ENCODE data around the gene C2orf76. TPM values are rescaled to one million over a fixed set of nuclear protein-coding genes. Genes with fewer than 3 reads are reported as not detected.

The C2orf76 gene
- total RNA-seq, 1 experiment from 2014 or later = 10.2 TPM

DNA sequence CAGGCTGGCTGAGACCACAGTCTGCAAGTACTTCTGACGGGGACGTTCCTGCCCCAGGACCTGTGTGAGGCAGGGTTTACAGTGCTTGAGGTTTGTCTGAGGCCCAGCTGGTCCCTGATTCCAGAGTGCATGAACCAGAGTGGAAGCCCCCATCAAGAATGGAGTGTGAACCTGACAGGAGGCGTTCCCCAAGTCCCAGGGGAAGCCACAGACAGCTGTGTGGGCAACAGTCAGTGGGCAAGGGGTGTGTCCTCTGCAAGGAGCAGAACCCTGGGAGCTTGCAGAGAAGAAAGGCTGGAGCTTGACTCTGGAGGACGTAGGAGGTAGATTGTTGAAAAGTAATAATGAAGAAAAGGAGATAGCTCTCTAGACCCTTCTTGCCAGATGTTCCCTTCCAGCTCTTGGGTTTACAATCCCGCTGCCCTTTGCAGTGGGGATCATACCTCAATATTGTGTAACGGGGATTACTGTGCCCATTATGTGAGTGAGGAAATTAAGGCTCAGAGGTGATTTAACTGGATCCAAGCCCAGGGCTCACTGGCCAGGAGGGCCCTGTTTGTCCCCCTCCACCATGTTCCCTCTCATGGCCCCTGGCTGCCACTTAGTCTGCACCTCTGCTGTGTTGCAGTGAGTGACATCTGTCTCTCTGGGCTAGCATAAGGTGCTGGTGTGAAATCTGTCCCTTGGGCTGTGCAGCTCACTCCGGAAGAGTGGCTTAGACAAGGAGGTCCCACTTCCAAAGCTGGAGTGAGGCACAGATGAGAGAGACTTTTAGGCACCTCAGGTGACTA lies 6.3 kb upstream of the C2orf76 start:
- Histone ChIP-seq H3K9me3 (ENCODE audit: low read length) (no peaks in the 10 kb centered on the region), H3K36me3 (ENCODE audit: low read depth, low read length) (peaks cover 52% of the 10 kb centered on the region), H3K9me2 (replicated peaks; ENCODE audit: low read length) (no peaks in the 10 kb centered on the region), H3K27ac (ENCODE audit: low read length) (no peak overlapping the region), H3K4me2 (ENCODE audit: low read length) (no peak overlapping the region), H3K27me3 (ENCODE audit: low read length) (no peaks in the 10 kb centered on the region), H4K20me1 (ENCODE audit: low read length) (peaks cover 11% of the 10 kb centered on the region), H2AFZ (ENCODE audit: low read length) (no peak overlapping the region), H3F3A (ENCODE audit: low read length, unreplicated experiment) (no peaks in the 10 kb centered on the region), H3K9ac (ENCODE audit: low read length) (no peak overlapping the region), H3K4me3 (ENCODE audit: low read length) (no peak overlapping the region), H3K4me1 (ENCODE audit: insufficient read depth, low read length) (peaks cover 9% of the 10 kb centered on the region), H3K79me2 (ENCODE audit: low read length) (peaks cover 14% of the 10 kb centered on the region)
- no TSS peak for BruUV-seq (replicated peaks)
- ATAC-seq (no peak), DNase-seq (no peak)
- TF ChIP-seq EZH2phosphoT487 (IDR thresholded peaks at IDR 0.05; ENCODE audit: borderline replicate concordance, low read length) (no peak), EZH2 (IDR thresholded peaks at IDR 0.05; ENCODE audit: low read length, unreplicated experiment) (no peak)
- TF ChIP-seq, protein P1, sequence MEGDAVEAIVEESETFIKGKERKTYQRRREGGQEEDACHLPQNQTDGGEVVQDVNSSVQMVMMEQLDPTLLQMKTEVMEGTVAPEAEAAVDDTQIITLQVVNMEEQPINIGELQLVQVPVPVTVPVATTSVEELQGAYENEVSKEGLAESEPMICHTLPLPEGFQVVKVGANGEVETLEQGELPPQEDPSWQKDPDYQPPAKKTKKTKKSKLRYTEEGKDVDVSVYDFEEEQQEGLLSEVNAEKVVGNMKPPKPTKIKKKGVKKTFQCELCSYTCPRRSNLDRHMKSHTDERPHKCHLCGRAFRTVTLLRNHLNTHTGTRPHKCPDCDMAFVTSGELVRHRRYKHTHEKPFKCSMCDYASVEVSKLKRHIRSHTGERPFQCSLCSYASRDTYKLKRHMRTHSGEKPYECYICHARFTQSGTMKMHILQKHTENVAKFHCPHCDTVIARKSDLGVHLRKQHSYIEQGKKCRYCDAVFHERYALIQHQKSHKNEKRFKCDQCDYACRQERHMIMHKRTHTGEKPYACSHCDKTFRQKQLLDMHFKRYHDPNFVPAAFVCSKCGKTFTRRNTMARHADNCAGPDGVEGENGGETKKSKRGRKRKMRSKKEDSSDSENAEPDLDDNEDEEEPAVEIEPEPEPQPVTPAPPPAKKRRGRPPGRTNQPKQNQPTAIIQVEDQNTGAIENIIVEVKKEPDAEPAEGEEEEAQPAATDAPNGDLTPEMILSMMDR (conservative IDR thresholded peaks at IDR 0.05; ENCODE audit: low read depth, low read length) = no peak
- POLR2A ChIA-PET (ENCODE audit: unreplicated experiment) = no interaction called here
- CTCF ChIA-PET = no interaction called here
- intact Hi-C loops (cut with micrococcal nuclease) = no loop called here

DNA sequence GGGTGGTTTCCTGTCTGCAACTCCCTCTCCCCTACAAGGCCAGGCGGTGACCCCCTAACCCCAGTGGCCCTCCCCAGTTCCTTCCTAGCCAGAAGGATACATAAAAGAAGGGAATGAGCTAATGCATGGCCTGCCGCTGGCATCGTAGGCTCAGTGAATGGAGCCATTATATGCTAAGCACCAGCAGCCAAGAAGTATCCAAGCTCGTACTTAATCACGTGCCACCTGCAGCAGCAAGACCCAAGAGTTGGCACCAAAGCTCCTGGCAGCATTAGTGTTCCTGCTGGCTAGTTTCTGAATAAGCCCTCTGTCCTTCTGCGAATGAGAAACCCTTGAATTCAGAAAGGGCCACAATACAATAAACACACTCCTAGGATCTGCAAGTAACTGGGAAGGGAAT lies 4.5 kb upstream of the C2orf76 start:
- no TSS peak for BruUV-seq (replicated peaks)
- H3F3A ChIP-seq (ENCODE audit: low read length, unreplicated experiment) = no peaks in the 10 kb centered on the region
- H3K27ac ChIP-seq (ENCODE audit: low read length) = no peak overlapping the region
- H3K79me2 ChIP-seq (ENCODE audit: low read length) = peaks cover 29% of the 10 kb centered on the region
- intact Hi-C loops (cut with micrococcal nuclease) = no loop called here
- no peak for TF ChIP-seq EZH2 (IDR thresholded peaks at IDR 0.05; ENCODE audit: low read length, unreplicated experiment)
- no peak for TF ChIP-seq EZH2phosphoT487 (IDR thresholded peaks at IDR 0.05; ENCODE audit: borderline replicate concordance, low read length)
- TF ChIP-seq, protein P1 (conservative IDR thresholded peaks at IDR 0.05; ENCODE audit: low read depth, low read length) = no peak
- ATAC-seq (no peak), DNase-seq (no peak)
- H3K4me1 ChIP-seq (ENCODE audit: insufficient read depth, low read length) = peaks cover 16% of the 10 kb centered on the region
- no peaks in the 10 kb centered on the region for H3K27me3 ChIP-seq (ENCODE audit: low read length)
- no peaks in the 10 kb centered on the region for H3K9me3 ChIP-seq (ENCODE audit: low read length)
- H3K9ac ChIP-seq (ENCODE audit: low read length) = no peak overlapping the region
- H3K4me3 ChIP-seq (ENCODE audit: low read length) = no peak overlapping the region
- no peaks in the 10 kb centered on the region for H3K9me2 ChIP-seq (replicated peaks; ENCODE audit: low read length)
- CTCF ChIA-PET = no interaction called here
- H3K36me3 ChIP-seq (ENCODE audit: low read depth, low read length) = peaks cover 52% of the 10 kb centered on the region
- peaks cover 16% of the 10 kb centered on the region for H4K20me1 ChIP-seq (ENCODE audit: low read length)
- no peak overlapping the region for H3K4me2 ChIP-seq (ENCODE audit: low read length)
- POLR2A ChIA-PET (ENCODE audit: unreplicated experiment) = no interaction called here
- no peak overlapping the region for H2AFZ ChIP-seq (ENCODE audit: low read length)

DNA sequence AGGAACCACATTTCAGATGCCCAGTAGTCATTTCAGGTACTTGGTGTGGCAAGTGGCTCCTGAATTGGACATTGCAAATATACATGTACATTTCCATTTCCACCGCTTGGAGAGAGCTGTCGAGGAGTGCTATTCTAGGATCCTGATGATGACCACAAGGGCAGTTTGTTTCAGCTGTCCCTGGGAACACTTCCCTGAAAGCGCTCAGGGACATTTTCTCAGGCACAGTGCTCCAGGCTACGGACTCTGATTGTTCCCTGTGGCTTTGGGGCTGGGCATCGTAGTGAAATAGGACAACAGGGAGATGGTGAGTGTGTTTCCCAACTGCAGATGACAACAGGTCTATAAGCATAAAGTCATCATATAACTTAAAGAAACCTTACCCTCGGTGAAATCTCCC lies 3.2 kb upstream of the C2orf76 start:
- peaks cover 29% of the 10 kb centered on the region for H3K4me1 ChIP-seq (ENCODE audit: insufficient read depth, low read length)
- no peaks in the 10 kb centered on the region for H3K9me2 ChIP-seq (replicated peaks; ENCODE audit: low read length)
- ChIA-PET POLR2A (ENCODE audit: unreplicated experiment) (no interaction called here), CTCF (no interaction called here)
- no peak overlapping the region for H3K4me2 ChIP-seq (ENCODE audit: low read length)
- H3K27ac ChIP-seq (ENCODE audit: low read length) = no peak overlapping the region
- H3F3A ChIP-seq (ENCODE audit: low read length, unreplicated experiment) = no peaks in the 10 kb centered on the region
- peaks cover 52% of the 10 kb centered on the region for H3K36me3 ChIP-seq (ENCODE audit: low read depth, low read length)
- no peak for TF ChIP-seq EZH2phosphoT487 (IDR thresholded peaks at IDR 0.05; ENCODE audit: borderline replicate concordance, low read length)
- TF ChIP-seq EZH2 (IDR thresholded peaks at IDR 0.05; ENCODE audit: low read length, unreplicated experiment) = no peak
- TF ChIP-seq, protein P1 (conservative IDR thresholded peaks at IDR 0.05; ENCODE audit: low read depth, low read length) = no peak
- peaks cover 16% of the 10 kb centered on the region for H4K20me1 ChIP-seq (ENCODE audit: low read length)
- no peak for ATAC-seq
- no peak overlapping the region for H3K4me3 ChIP-seq (ENCODE audit: low read length)
- H3K79me2 ChIP-seq (ENCODE audit: low read length) = peaks cover 42% of the 10 kb centered on the region
- no peak overlapping the region for H2AFZ ChIP-seq (ENCODE audit: low read length)
- BruUV-seq (replicated peaks) = no TSS peak
- H3K9me3 ChIP-seq (ENCODE audit: low read length) = no peaks in the 10 kb centered on the region
- intact Hi-C loops (cut with micrococcal nuclease) = loop anchor here (10.0 kb wide), 1 partner anchor 55 kb away; no protein-coding TSS in a partner anchor
- no peak overlapping the region for H3K9ac ChIP-seq (ENCODE audit: low read length)
- no peak for DNase-seq
- H3K27me3 ChIP-seq (ENCODE audit: low read length) = no peaks in the 10 kb centered on the region

Measured in PC-3 (cell line).